Tibial nerve (tissue), 4 donors: Measurements from ENCODE around the gene ALPP. TPM values are rescaled to one million over a fixed set of nuclear protein-coding genes. Genes with fewer than 3 reads are reported as not detected.
"Not testable (repeated sequence)": the region's sequence is repeated elsewhere in the genome, so short reads cannot be mapped to it uniquely, and the experiment has no call there.

Source experiments
- DNase-seq, 2 donors: peaks; one replicate each; pipeline ENCODE4 v3.0.0-alpha.2; 2019; ENCODE audit warnings: low spot score in 2 of 2
- H3K27ac ChIP-seq, 4 donors: fragments of 200-600 bp; sonication (generic) in 3 of 4; one replicate each; pipeline ENCODE4 v1.5.1; 2017 to 2019; ENCODE audit warnings: mild to moderate bottlenecking in 1 of 4
- H3K27me3 ChIP-seq, 2 donors: fragments of 200-600 bp; sonication (generic) in 1 of 2; one replicate each; pipeline versions ENCODE4 v1.5.1 to v1.6.0; 2017 to 2019
- H3K36me3 ChIP-seq, 3 donors: fragments of 200-600 bp; sonication (generic); one replicate each; pipeline ENCODE4 v1.5.1; 2018 to 2019
- H3K4me1 ChIP-seq, 4 donors: fragments of 200-600 bp; sonication (generic) in 3 of 4; one replicate each; pipeline ENCODE4 v1.5.1; 2017 to 2019
- H3K4me3 ChIP-seq, 4 donors: fragments of 200-600 bp; sonication (generic) in 3 of 4; one replicate each; pipeline ENCODE4 v1.5.1; 2017 to 2019; ENCODE audit warnings: mild to moderate bottlenecking in 1 of 4, moderate library complexity in 1 of 4
- H3K9me3 ChIP-seq, 4 donors: fragments of 200-600 bp; sonication (generic) in 3 of 4; one replicate each; pipeline ENCODE4 v1.5.1; 2017 to 2019
- EP300 ChIP-seq, 2 donors: sonication (generic); formaldehyde crosslinking; IDR thresholded peaks; one replicate each; pipeline ENCODE4 v1.6.1; 2017; ENCODE audit warnings: antibody characterized with exemption in 2 of 2, mild to moderate bottlenecking in 1 of 2
- POLR2A ChIP-seq, 2 donors: fragments of 450-650 bp; IDR thresholded peaks; one replicate each; pipeline ENCODE4 v1.6.1; 2017; ENCODE audit warnings: antibody characterized with exemption in 2 of 2, mild to moderate bottlenecking in 2 of 2, moderate library complexity in 2 of 2
- whole genome bisulfite sequencing, 2 donors: methylation state at CpG; one replicate each; pipeline ENCODE4 v1.1.5; 2018; 5-methylcytosine and 5-hydroxymethylcytosine counted together
- total RNA-seq, 4 donors: library from RNA; depleted of rRNA; stranded (reverse); fragments of >200 nt; gene quantifications; one replicate each; pipeline ENCODE4 v1.1.0, GENCODE V29; 2016
- TF ChIP-seq, protein P1 (sequence below), 5 experiments: fragments of 200-600 bp in 3 of 5; fragments of 450-650 bp in 2 of 5; sonication (generic) in 3 of 5; IDR thresholded peaks; one replicate each; pipeline ENCODE4 v1.5.1; 2016 to 2019; ENCODE audit warnings: antibody characterized with exemption in 5 of 5, mild to moderate bottlenecking in 3 of 5, moderate library complexity in 2 of 5

ALPP gene
- total RNA-seq, 4 donors from 2014 or later, result not detected

DNA sequence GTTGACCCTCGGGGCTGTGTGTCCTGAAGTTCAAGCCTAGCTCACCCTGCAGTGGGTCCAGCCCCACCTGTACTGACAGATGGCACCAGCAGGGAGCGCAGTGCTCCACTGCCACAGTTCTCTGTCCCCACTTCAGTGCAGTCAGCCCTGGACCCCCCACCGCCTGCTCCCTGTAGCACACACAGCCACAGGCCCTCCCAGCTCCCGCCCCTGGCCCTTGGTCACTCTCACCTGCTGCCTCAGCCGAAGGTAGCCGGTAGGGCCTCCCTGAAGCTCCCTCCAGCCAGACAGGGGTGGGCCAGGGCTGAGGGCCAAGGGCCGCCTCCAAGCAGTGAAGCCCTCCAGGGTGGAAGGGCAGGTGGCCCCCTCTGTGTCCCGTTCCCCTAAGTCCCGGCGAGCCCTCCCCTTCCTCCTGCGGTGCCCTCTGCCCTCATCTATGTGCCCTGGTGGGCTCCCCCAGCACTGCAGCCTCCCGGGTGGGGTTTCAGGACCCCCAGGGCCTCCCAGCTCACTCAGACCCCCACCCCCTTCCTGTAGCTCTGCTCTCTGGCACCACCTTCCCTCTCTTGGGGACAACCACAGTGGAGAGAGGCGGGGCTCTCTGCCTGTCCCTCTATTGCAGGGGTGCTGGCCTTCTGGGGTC is 10.8 kb upstream of the ALPP start:
- Histone ChIP-seq H3K27me3 (no peaks in the 10 kb centered on the region), H3K36me3 (no peaks in the 10 kb centered on the region), H3K9me3 (no peaks in the 10 kb centered on the region), H3K4me1 (no peaks in the 10 kb centered on the region), H3K4me3 (no peak overlapping the region), H3K27ac (no peak overlapping the region)
- DNase-seq, result no peak
- TF ChIP-seq POLR2A (IDR thresholded peaks at IDR 0.05) (no peak), EP300 (IDR thresholded peaks at IDR 0.05) (no peak)
- TF ChIP-seq, protein P1, sequence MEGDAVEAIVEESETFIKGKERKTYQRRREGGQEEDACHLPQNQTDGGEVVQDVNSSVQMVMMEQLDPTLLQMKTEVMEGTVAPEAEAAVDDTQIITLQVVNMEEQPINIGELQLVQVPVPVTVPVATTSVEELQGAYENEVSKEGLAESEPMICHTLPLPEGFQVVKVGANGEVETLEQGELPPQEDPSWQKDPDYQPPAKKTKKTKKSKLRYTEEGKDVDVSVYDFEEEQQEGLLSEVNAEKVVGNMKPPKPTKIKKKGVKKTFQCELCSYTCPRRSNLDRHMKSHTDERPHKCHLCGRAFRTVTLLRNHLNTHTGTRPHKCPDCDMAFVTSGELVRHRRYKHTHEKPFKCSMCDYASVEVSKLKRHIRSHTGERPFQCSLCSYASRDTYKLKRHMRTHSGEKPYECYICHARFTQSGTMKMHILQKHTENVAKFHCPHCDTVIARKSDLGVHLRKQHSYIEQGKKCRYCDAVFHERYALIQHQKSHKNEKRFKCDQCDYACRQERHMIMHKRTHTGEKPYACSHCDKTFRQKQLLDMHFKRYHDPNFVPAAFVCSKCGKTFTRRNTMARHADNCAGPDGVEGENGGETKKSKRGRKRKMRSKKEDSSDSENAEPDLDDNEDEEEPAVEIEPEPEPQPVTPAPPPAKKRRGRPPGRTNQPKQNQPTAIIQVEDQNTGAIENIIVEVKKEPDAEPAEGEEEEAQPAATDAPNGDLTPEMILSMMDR (IDR thresholded peaks at IDR 0.05), result no peak
- WGBS, 2 donors, result 78 to 83% methylated on average over 12 of the region's 13 CpGs

DNA sequence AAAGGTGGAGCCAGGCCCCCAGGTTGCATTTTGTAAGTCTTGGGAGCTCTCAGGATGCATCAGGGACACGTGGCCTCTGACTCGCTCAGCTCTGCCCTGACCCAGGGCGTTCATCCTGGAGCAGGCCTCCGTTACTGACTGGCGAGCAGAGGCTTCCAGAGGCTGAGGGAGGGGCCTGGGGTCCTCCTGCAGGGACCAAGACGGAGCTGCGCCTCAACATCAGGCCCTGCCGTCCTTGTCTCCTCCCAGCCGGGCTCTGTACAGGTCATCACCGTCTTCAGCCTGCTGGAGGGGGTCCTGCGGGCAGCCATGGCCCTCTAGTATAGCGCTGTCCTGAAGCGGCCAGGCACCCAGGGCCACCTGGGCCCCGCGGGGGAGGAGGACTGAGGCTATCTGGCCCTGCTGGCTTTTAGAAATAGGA is 10.2 kb upstream of the ALPP start:
- H3K9me3 ChIP-seq, result no peaks in the 10 kb centered on the region
- 83 to 87% methylated on average over 12 of the region's 15 CpGs for WGBS, 2 donors
- H3K4me3 ChIP-seq, result no peak overlapping the region
- no peak overlapping the region for H3K27ac ChIP-seq
- DNase-seq, result no peak
- TF ChIP-seq, protein P1 (IDR thresholded peaks at IDR 0.05), result no peak
- TF ChIP-seq EP300 (IDR thresholded peaks at IDR 0.05) (no peak), POLR2A (IDR thresholded peaks at IDR 0.05) (no peak)
- H3K4me1 ChIP-seq, result no peaks in the 10 kb centered on the region
- no peaks in the 10 kb centered on the region for H3K27me3 ChIP-seq
- no peaks in the 10 kb centered on the region for H3K36me3 ChIP-seq

DNA sequence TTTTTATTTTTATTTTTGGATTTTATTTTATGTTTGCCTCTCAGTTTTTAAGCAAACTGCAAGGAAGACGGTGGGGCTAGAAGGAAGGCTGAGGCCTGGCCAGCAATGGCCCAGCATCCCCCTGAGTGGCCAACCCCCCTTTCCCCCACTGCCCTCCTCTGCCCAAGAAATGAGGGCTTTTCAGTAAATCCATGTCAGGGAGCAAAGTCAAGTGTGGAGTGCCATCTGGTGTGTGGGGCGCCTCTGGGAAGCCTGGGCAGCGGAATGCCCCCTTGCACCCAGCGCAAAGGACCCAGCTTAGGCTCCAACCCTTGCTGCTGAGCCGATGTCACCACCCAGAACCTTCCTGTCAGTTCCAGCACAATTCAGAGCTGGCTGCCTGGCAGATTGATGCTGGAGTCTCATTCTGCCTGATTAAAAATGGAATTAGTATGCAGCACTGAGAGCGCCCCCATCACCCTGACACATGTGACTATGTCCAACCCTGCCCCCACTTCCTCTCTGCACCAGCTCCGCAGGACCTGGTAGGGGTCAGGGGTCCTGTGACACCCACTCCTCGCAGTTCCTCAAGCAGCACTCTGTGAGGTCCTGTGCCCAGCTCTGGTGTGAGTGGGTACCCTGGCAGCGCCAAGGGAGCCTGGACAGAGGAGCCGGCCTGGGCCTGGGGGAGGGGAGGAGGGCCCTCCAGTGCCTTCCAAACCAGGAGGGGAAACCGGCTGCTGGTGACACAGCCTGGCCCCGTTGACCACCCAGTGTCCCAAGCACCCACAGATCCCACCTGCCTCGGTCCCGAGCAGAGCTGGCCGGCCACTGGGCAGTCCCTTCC is 9.2 kb upstream of the ALPP start:
- no peaks in the 10 kb centered on the region for H3K9me3 ChIP-seq
- H3K36me3 ChIP-seq, result no peaks in the 10 kb centered on the region
- H3K4me1 ChIP-seq, result no peaks in the 10 kb centered on the region
- H3K27me3 ChIP-seq, result no peaks in the 10 kb centered on the region
- DNase-seq, result no peak
- WGBS, 2 donors, result 64 to 69% methylated on average over 12 of the region's 15 CpGs
- TF ChIP-seq EP300 (IDR thresholded peaks at IDR 0.05) (no peak), POLR2A (IDR thresholded peaks at IDR 0.05) (no peak)
- TF ChIP-seq, protein P1 (IDR thresholded peaks at IDR 0.05), result no peak
- no peak overlapping the region for H3K27ac ChIP-seq
- H3K4me3 ChIP-seq, result no peak overlapping the region

DNA sequence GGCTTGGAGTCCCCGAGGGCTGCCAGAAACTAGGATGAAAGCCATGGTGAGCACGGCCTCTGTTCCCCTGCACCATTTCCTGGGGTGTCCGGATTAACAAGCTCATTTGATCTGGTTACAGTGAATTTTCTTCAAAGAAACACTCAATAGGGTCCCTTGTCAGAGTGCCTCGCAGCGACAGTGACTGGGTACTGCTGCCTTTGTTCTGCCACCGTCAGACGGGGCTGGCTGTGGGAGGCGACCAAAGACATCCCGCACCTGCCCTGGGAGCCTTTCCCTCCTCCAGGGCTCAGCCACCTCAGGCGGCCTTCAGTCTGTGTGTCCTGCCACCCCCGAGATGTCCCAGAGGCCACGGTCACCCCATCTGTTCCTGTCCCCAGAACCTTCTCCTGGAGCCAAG is 8.5 kb upstream of the ALPP start:
- not testable (repeated sequence) for H3K4me3 ChIP-seq, DNase-seq, H3K27me3 ChIP-seq, H3K36me3 ChIP-seq, H3K4me1 ChIP-seq, H3K9me3 ChIP-seq, H3K27ac ChIP-seq
- WGBS, 2 donors, result 15 to 21% methylated on average over 8 to 11 of the region's 12 CpGs

DNA sequence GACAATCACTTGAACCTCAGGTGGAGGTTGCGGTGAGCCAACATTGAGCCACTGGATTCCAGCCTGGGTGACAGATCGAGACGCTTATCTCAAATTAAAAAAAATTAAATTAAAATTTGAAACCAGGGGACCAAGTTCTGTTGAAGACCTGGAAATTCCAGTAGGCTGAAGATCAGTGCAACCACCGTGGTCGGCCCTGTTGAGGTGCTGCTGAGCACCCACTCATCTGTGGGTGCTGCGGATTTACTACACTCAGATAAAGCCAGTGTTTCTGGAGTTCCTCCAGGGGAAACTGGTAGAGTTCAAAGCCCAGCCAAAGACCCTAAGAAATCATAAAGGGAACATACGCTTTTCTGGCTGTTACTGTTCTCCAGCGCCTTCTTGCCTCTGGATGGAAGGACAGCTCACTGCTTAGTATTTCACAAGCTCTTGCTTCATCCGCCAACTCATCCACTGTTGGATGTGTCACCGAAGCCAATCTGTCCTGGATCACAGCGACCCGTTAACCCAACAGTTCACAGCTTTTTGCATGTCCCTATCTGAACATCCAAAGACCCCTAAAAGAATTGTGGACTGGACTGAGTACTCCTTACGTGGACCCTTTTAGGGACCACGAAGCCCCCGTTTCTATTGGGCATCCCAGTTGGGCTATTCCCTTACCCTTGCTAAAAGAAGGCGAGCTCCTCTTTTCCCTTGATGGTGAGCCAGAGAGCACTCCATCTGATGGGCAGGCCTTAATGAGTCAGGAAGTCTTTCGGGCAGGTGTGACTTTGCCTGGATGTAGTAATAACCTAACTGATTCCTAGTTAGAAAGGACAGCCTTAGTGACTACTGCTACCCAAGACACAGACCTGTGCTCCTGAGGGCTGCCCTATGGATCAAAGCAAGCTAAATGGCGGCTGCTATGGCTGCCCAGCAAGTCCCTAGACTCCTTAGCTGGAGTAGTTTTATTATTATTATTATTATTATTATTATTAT is 6.0 kb upstream of the ALPP start:
- TF ChIP-seq EP300 (IDR thresholded peaks at IDR 0.05) (no peak), POLR2A (IDR thresholded peaks at IDR 0.05) (no peak)
- TF ChIP-seq, protein P1 (IDR thresholded peaks at IDR 0.05), result no peak
- Histone ChIP-seq H3K36me3 (no peaks in the 10 kb centered on the region), H3K9me3 (no peaks in the 10 kb centered on the region), H3K27ac (no peak overlapping the region), H3K4me3 (no peak overlapping the region), H3K4me1 (no peaks in the 10 kb centered on the region), H3K27me3 (no peaks in the 10 kb centered on the region)
- 92 to 95% methylated on average over 18 of the region's 18 CpGs for WGBS, 2 donors
- no peak for DNase-seq
